ENCODE results near the gene CYP51A1.
"Not testable (repeated sequence)": the region's sequence is repeated elsewhere in the genome, so short reads cannot be mapped to it uniquely, and the experiment has no call there.

CYP51A1 gene

GRCh38 chr7:92134271-92135051, at the start of gene CYP51A1:
Gene CYP51A1 (minus strand): TSS chr7:92134477. CDS start chr7:92134364, 113 bp downstream.
- peak; percentile 94 for DNase-seq

GRCh38 chr7:92178928-92179924, 44.9 kb upstream of the CYP51A1 start, which contains the start of gene LRRD1:
Gene LRRD1 (minus strand): TSS chr7:92179142. CDS start chr7:92165202, 13,940 bp downstream.
- peak; percentile 34 for DNase-seq

GRCh38 chr7:92177362-92177761, 43.1 kb upstream of the CYP51A1 start:
- no peak for DNase-seq

- DNase-seq = not testable (repeated sequence)
Measured at GRCh38 chr7:92169529-92169928, 35.3 kb upstream of the CYP51A1 start.

GRCh38 chr7:92161271-92161670, 27.0 kb upstream of the CYP51A1 start:
- DNase-seq = no peak

- no peak for DNase-seq
Measured at GRCh38 chr7:92158660-92159575, 24.6 kb upstream of the CYP51A1 start.

GRCh38 chr7:92156990-92157389, 22.7 kb upstream of the CYP51A1 start:
- DNase-seq = no peak

- DNase-seq = no peak
Measured at GRCh38 chr7:92155108-92155739, 20.9 kb upstream of the CYP51A1 start.

- DNase-seq = no peak
Measured at GRCh38 chr7:92150450-92151017, 16.3 kb upstream of the CYP51A1 start.

GRCh38 chr7:92149736-92150239, 15.5 kb upstream of the CYP51A1 start:
- DNase-seq = no peak

GRCh38 chr7:92143192-92143880, 9.1 kb upstream of the CYP51A1 start:
- not testable (repeated sequence) for DNase-seq

GRCh38 chr7:92142791-92143190, 8.5 kb upstream of the CYP51A1 start:
- not testable (repeated sequence) for DNase-seq

GRCh38 chr7:92141161-92141560, 6.9 kb upstream of the CYP51A1 start:
- no peak for DNase-seq

GRCh38 chr7:92137557-92137956, 3.3 kb upstream of the CYP51A1 start:
- DNase-seq = no peak

GRCh38 chr7:92135052-92135889, 994 bp upstream of the CYP51A1 start:
- DNase-seq = no peak

- DNase-seq = no peak
Measured at GRCh38 chr7:92133737-92134270, 473 bp downstream of the CYP51A1 start.

- no peak for DNase-seq
Measured at GRCh38 chr7:92133133-92133736, 1.0 kb downstream of the CYP51A1 start.

GRCh38 chr7:92131764-92132330, 2.4 kb downstream of the CYP51A1 start:
- no peak for DNase-seq

- DNase-seq = no peak
Measured at GRCh38 chr7:92131093-92131492, 3.2 kb downstream of the CYP51A1 start.

Measured in NCI-H2107 (cell line).